Hippocampal formation (tissue), 2 donors: ENCODE results near the gene CREBBP.

Experiments used
- DNase-seq, 2 donors: peaks; one replicate each; lab custom pipeline; 2025; lab: John Stamatoyannopoulos, UW

Gene CREBBP

GRCh38 chr16:3856367-3857141 is 24.0 kb downstream of the CREBBP start:
- DNase-seq, result no peak

GRCh38 chr16:3854750-3855541 is 25.6 kb downstream of the CREBBP start:
- DNase-seq, result no peak

- DNase-seq, result no peak
Observed at GRCh38 chr16:3850544-3850899, 30.0 kb downstream of the CREBBP start.

GRCh38 chr16:3849751-3850543 is 30.6 kb downstream of the CREBBP start:
- no peak for DNase-seq

- DNase-seq, result no peak
Observed at GRCh38 chr16:3846595-3847091, 33.9 kb downstream of the CREBBP start.

DNA sequence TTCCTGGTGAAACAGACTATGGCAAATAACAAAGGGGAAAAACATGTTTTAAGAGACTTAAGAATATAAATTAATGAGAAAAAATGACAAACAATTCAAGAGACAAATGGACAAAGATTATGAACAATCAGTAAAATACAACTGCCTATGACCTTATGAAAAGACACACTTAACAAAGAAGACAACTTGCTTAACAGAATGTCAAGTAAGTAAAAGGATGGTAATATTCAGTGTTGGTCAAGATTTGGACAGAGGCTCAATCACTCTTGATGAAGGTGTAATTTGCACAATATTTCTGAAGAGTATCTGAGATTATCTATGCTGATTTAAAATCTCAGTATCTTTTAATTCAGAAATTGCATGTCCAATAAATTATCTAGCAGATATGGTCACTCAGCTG is 34.4 kb downstream of the CREBBP start:
- no peak for DNase-seq

- no peak for DNase-seq
Observed at GRCh38 chr16:3842994-3843393, 37.5 kb downstream of the CREBBP start.

DNA sequence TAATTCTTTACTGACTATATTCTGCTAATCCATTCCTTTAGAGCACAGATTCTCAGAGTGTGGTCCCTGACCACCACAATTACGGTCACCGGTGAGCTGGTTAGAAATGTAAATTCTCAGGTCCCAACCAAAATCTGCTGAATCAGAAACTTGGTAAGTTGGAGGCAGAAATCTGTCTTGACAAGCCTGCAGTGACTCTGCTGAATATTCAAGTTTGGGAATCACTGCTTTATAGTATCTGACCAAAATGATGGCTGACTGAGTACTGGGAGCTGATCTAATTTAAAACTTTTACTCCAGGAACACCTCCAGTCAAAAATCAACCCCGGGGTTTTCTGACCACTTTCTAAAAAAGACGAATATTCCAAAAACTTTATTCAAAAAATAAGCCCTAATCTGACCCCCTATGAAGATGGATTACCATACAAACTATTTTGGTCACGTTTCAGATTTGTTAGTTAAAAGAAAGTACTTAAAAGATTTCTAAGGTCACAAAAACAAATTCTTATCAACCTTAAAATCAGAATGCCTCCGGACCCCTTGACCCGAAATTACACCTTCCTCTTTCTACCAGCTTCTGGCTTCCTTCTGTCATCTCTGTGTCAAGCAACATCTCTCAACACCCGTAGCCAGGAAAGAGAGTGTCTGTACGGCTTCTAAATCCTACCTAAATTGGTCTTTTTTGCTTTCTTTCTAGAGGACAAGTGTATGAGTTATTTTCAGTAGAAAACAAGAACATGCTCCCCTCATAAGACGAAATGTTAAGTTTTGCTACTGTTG is 38.6 kb downstream of the CREBBP start:
- no peak for DNase-seq

DNA sequence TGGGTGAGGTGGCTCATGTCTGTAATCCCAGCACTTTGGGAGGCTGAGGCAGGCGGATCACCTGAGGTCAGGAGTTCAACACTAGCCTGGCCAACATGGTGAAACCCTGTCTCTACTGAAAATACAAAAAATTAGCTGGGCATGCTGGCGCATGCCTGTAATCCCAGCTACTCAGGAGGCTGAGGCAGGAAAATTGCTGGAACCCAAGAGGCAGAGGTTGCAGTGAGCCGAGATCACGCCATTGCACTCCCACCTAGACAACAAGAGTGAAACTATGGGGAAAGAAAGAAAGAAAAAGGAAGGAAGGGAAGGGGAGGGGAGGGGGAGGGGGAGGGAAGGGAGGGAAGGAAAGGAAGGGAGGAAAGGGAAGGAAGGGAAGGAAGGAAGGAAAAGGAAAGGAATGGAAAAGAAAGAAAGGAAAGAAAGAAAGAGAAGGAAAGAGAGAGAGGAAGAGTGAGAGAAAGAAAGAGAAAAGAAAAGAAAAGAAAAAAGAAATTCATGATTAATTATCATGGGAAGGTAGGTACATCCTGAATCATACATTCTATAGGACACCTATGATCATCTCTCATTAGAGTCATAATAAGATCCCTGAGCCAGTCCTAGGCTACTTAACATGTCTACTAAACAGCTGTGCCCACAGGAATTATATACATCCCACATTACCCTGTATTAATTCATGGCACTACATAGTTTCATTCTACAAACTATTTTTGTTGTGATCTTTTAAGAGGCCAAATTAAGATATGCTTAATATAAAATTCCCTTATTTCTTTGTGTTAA is 40.9 kb downstream of the CREBBP start:
- DNase-seq, result no peak

GRCh38 chr16:3838600-3839401 is 41.7 kb downstream of the CREBBP start:
- DNase-seq, result no peak

DNA sequence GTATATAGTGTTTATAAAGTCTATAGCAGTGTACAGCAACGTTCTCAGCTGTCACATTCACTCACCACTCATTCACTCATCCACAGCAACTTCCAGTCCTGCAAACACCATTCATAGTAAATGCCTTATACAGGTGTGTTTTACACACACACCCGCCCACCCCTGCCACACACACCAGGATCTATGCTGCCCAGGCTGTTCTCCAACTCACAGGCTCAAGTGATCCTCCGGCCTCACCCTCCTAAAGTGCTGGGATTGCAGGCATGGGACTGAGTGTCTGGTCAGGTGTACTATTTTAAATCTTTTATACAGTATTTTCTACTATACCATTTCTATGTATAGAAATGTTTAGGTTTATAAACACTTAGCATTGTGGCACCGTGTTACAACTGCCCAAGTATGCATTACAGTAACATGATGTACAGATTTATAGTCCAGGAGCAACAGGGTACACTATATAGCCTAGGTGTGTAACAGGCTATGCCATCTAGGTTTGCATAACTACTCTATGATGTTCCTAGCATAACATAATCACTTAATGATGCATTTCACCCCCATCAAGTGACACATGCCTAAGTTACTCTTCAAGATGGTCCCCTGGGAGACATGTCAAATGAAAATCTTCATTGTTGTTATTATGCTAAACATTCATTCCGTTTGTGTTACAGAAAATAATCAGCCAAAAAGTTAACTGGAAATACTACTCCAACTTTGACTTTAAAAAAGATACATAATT is 42.5 kb downstream of the CREBBP start:
- no peak for DNase-seq

DNA sequence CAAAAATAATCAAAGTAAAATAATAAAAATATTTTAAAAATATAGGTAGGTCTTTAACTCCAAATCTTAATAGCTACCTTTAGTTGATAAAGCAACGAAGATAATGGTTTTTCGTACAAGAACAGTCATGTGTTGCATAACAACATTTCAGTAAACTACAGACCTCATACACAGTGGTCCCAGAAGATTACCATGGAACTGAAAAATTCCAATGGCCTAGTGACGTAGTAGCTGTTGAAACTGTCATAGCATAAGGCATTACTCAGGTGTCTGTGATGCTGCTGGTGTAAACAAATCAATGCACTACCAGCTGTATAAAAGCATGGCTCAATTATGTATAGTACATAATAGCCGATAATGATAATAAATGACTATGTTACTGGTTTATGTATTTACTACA is 43.9 kb downstream of the CREBBP start:
- DNase-seq, result no peak

DNA sequence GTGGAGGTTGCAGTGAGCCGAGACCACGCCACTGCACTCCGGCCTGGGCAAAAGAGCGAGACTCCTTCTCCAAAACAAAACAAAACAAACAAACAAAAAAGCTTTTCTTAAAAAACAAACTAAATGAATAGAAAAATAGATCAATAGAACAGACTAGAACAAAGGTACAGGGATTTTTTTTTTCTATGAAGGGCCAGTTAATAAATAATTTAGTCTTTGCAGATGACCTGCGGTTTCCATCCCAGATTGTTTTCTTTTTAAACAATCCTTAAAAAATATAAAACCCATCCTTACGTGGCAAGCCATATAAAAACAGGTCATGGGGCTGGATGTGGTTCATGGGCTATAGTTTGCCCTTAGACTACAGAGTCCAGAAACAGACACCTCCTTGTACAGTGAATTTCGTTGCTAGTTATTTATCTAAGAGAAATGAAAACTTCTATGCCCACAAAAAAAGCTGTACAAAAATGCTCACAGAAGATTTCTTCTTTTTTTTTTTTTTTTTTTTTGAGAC is 45.4 kb downstream of the CREBBP start:
- DNase-seq, result no peak

DNA sequence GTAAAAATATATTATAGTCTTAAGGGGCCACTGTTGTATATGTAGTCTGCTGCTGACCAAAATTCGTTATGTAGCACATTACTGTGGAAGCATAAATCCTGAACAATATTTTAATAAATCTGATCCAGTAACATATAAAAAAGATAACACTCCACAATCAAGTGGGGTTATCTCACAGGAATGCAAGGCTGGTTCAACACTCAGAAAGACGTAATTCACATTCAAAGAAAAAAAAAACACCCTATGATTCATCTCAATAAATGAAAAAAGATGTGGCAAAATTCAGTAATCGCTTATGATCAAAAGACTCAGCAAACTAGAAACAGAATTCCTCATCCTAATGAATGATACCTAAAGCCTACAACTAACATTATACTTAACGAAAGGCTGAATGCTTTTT is 47.8 kb downstream of the CREBBP start:
- DNase-seq, result no peak

- DNase-seq, result no peak
Observed at GRCh38 chr16:3830625-3831254, 49.8 kb downstream of the CREBBP start.

- no peak for DNase-seq
Observed at GRCh38 chr16:3829631-3830536, 50.6 kb downstream of the CREBBP start.

DNA sequence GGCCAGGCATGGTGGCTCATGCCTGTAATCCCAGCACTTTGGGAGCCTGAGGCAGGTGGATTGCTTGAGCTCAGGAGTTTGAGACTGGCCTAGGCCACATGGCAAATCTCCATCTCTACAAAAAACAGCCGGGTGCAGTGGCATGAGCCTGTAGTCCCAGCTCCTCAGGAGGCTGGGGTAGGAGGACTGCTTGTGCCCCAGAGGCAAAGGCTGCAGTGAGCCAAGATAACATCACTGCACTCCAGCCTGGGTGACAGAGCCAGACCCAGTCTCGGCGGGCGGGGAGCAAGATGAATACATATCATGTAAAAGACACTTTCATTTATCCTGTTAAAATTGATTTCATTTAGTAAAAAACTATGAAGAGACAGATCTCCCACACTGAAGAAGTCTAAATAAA is 54.6 kb downstream of the CREBBP start:
- DNase-seq, result no peak

- DNase-seq, result no peak
Observed at GRCh38 chr16:3825103-3825502, 55.4 kb downstream of the CREBBP start.
